Dendritic cell treated with granulocyte-macrophage colony-stimulating factor and Interleukin-4, amounts not matched to agents 40 ng/mL and 50 ng/mL, for 4 days (primary cell): ENCODE results near the gene CCDC69.
"Not testable (repeated sequence)": the region's sequence is repeated elsewhere in the genome, so short reads cannot be mapped to it uniquely, and the experiment has no call there.

ENCODE experiments used
- H3K27ac Mint-ChIP-seq: one replicate; pipeline ENCODE4 v1.8.0; 2022; ENCODE audit warnings: mild to moderate bottlenecking, mixed read lengths
- H3K27me3 Mint-ChIP-seq: one replicate; pipeline ENCODE4 v1.8.0; 2022; ENCODE audit warnings: mild to moderate bottlenecking, mixed read lengths
- H3K36me3 Mint-ChIP-seq: one replicate; pipeline ENCODE4 v1.8.0; 2022; ENCODE audit warnings: low read depth, mixed read lengths
- H3K4me1 Mint-ChIP-seq: one replicate; pipeline ENCODE4 v1.8.0; 2022; ENCODE audit warnings: low read depth, mixed read lengths
- H3K4me3 Mint-ChIP-seq: one replicate; pipeline ENCODE4 v1.8.0; 2022; ENCODE audit warnings: mild to moderate bottlenecking, moderate library complexity, mixed read lengths
- H3K9me3 Mint-ChIP-seq: one replicate; pipeline ENCODE4 v1.8.0; 2022; ENCODE audit warnings: mixed read lengths
- intact Hi-C: fragments of 100-400 bp; cut with micrococcal nuclease; formaldehyde crosslinking; loops from one replicate; pipeline ENCODE4 v1.15.0; 2022

Gene CCDC69

DNA sequence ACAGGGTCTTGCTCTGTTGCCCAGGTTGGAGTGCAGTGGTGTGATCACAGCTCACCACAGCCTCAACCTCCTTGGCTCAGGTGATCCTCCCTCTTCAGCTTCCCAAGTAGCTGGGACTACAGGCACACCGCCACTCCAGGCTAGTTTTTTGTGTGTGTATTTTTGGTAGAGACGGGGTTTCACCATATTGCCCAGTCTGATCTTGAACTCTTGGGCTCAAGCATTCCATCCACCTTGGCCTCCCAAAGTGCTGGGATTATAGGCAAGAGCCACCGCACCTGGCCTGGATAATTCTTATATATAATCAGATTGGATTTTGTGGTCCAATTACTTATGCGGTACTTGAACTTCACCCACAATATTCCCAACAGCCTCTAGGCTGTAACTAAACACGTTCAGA, 19.8 kb downstream of the CCDC69 start:
- peaks cover 44% of the 10 kb centered on the region for H3K36me3 Mint-ChIP-seq
- no peaks in the 10 kb centered on the region for H3K27me3 Mint-ChIP-seq
- H3K27ac Mint-ChIP-seq, result no peak overlapping the region
- H3K4me3 Mint-ChIP-seq, result no peak overlapping the region
- H3K9me3 Mint-ChIP-seq, result no peaks in the 10 kb centered on the region
- peaks cover 23% of the 10 kb centered on the region for H3K4me1 Mint-ChIP-seq
- intact Hi-C loops, result no loop called here

DNA sequence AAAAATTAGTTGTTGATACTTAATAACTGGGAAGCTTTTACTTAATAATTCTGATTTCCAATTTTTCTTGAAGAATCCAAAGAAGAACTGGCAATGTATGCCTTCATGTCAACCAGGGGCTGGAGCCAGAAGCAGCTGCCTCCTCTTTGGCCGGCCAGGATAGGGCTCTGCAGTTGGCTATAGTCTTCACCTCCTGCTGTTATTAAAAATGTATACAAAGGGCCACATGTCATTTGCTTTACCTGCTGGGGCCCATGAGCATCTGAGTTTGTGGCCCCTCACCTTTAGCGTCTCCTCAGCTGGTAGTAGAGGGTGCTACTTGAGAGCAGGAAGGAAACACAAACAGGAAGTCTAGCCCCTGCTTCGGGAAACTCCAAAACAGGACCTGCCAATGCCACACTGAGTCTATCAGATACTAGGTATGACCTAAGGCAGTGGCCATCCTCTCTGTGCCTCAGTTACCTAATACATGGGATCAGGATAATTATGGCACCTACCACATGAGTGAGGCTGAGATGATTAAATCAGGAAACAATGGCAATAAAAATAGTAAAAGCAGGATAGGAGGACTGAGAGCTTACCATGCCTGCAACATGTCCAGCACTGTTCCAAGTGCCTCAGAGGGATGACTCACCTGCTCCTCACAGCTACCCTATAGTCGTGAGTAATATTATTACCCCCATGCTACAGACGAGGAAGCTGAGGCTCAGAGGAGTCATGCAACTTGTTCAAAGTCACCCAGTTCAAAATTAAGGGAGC, 21.3 kb downstream of the CCDC69 start:
- Mint-ChIP-seq H3K36me3 (peaks cover 54% of the 10 kb centered on the region), H3K27me3 (no peaks in the 10 kb centered on the region), H3K27ac (no peak overlapping the region), H3K4me3 (no peak overlapping the region), H3K9me3 (no peaks in the 10 kb centered on the region), H3K4me1 (peaks cover 8% of the 10 kb centered on the region)
- intact Hi-C loops, result no loop called here

- intact Hi-C loops, result no loop called here
- Mint-ChIP-seq H3K4me1 (peaks cover 18% of the 10 kb centered on the region), H3K36me3 (peaks cover 69% of the 10 kb centered on the region), H3K27me3 (no peaks in the 10 kb centered on the region), H3K4me3 (no peak overlapping the region), H3K9me3 (no peaks in the 10 kb centered on the region), H3K27ac (no peak overlapping the region)
Measured at GRCh38 chr5:151200913-151201595, 22.8 kb downstream of the CCDC69 start.

DNA sequence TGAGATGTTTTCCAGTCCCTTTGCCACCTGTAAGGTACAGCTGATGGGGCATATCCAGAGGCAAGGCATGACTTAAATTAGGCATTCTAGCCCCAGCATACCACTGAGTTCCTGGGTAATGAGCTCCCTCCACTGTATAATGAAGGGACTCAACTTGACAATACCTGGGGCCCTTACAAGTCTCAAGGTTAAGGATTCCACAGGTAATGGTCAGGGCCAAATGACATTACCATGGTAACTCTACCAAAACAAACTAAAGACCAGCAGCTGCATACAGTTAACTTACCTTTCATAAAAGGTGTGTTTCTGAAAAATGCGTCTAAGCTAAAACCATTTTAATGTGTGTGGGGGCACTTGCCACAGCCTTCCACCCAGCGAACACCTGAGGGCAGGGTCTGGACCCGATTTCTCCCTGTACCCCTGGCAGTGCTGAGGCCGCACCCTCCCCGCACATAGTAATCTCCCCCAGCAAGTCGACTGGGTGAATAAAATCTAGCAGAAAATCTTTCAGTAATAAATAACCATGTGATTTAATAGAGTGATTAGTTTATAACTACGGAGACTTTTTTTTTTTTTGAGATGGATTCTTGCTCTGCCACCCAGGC, 24.2 kb downstream of the CCDC69 start:
- H3K4me1 Mint-ChIP-seq, result peaks cover 22% of the 10 kb centered on the region
- intact Hi-C loops, result loop anchor here (5.0 kb wide), 1 partner anchor 38 kb away; no protein-coding TSS in a partner anchor

GRCh38 chr5:151198861-151199260, 25.0 kb downstream of the CCDC69 start:
- Mint-ChIP-seq H3K4me1 (peaks cover 22% of the 10 kb centered on the region), H3K4me3 (no peak overlapping the region), H3K36me3 (peaks cover 64% of the 10 kb centered on the region), H3K9me3 (no peaks in the 10 kb centered on the region), H3K27me3 (no peaks in the 10 kb centered on the region), H3K27ac (no peak overlapping the region)
- intact Hi-C loops, result loop anchor here (5.0 kb wide), 1 partner anchor 38 kb away; no protein-coding TSS in a partner anchor

More for the DNA sequence above, 24.2 kb downstream of the CCDC69 start:
- Mint-ChIP-seq H3K4me3 (no peak overlapping the region), H3K9me3 (no peaks in the 10 kb centered on the region), H3K27me3 (no peaks in the 10 kb centered on the region), H3K36me3 (peaks cover 64% of the 10 kb centered on the region), H3K27ac (no peak overlapping the region)

DNA sequence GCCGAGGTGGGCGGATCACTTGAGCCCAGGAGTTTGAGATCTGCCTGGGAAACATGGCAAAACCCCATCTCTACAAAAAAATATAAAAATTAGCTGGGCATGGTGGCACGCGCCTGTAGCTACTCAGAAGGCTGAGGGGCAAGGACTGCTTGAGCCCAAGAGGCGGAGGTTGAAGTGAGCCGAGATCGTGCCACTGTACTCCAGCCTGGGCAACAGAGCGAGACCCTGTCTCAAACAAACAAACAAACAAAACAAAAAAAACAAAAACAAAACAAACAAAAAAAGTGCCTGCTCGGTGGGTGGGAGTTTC, 26.6 kb downstream of the CCDC69 start:
- not testable (repeated sequence) for H3K27ac Mint-ChIP-seq, H3K27me3 Mint-ChIP-seq, H3K4me3 Mint-ChIP-seq, H3K9me3 Mint-ChIP-seq
- Mint-ChIP-seq H3K4me1 (peaks cover 28% of the 10 kb centered on the region), H3K36me3 (peaks cover 79% of the 10 kb centered on the region)
- intact Hi-C loops, result loop anchor here (5.0 kb wide), 1 partner anchor 40 kb away; no protein-coding TSS in a partner anchor

- Mint-ChIP-seq H3K36me3 (peaks cover 79% of the 10 kb centered on the region), H3K27me3 (no peaks in the 10 kb centered on the region)
- intact Hi-C loops, result loop anchor here (5.0 kb wide), 1 partner anchor 41 kb away; no protein-coding TSS in a partner anchor
Measured at GRCh38 chr5:151196556-151197290, 27.2 kb downstream of the CCDC69 start.

DNA sequence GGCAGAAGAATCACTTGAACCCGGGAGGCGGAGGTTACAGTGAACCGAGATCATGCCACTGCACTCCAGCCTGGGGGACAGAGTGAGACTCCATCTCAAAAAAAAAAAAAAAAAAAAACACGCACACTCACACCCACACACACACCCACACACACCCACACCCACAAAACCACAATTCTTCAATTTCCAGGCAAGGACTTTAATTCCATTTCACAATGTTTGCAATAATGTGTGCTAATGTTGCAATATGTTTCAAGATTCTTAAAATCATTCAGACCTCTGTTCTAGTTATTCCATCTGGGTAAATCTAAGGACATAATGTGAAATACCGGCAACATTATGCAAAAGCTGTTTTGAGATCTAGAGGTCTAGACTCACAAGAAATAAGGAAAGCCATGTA, 28.3 kb downstream of the CCDC69 start:
- intact Hi-C loops, result loop anchor here (5.0 kb wide), 1 partner anchor 42 kb away; no protein-coding TSS in a partner anchor
- Mint-ChIP-seq H3K27me3 (no peaks in the 10 kb centered on the region), H3K27ac (no peak overlapping the region), H3K9me3 (no peaks in the 10 kb centered on the region), H3K36me3 (peaks cover 76% of the 10 kb centered on the region), H3K4me1 (peaks cover 39% of the 10 kb centered on the region), H3K4me3 (no peak overlapping the region)

More at GRCh38 chr5:151196556-151197290, 27.2 kb downstream of the CCDC69 start:
- Mint-ChIP-seq H3K4me3 (no peak overlapping the region), H3K27ac (no peak overlapping the region), H3K9me3 (no peaks in the 10 kb centered on the region), H3K4me1 (peaks cover 28% of the 10 kb centered on the region)

DNA sequence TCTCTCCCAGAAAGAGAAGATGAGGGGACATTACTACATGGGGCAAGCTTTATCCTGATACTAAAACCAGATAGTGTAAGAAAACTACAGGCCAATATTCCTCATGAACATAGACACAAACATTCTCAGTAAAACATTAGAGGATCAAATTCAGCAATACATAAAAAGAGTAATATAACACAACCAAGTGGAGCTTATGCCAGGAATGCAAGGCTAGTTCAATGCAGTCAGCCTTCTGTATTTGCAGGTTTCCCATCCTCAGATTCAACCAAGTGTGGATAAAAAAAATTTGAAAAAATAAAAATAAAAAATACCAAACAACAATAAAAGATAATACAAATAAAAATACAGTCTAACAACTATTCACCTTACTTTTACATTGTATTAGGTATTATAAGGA, 31.3 kb downstream of the CCDC69 start:
- peaks cover 16% of the 10 kb centered on the region for H3K9me3 Mint-ChIP-seq
- no peak overlapping the region for H3K27ac Mint-ChIP-seq
- no peaks in the 10 kb centered on the region for H3K27me3 Mint-ChIP-seq
- H3K4me3 Mint-ChIP-seq, result no peak overlapping the region
- H3K4me1 Mint-ChIP-seq, result peaks cover 40% of the 10 kb centered on the region
- H3K36me3 Mint-ChIP-seq, result peaks cover 76% of the 10 kb centered on the region
- intact Hi-C loops, result no loop called here

GRCh38 chr5:151191661-151192060, 32.2 kb downstream of the CCDC69 start:
- H3K36me3 Mint-ChIP-seq, result peaks cover 77% of the 10 kb centered on the region
- intact Hi-C loops, result no loop called here
- peaks cover 16% of the 10 kb centered on the region for H3K9me3 Mint-ChIP-seq
- H3K27ac Mint-ChIP-seq, result no peak overlapping the region
- peaks cover 34% of the 10 kb centered on the region for H3K4me1 Mint-ChIP-seq
- no peaks in the 10 kb centered on the region for H3K27me3 Mint-ChIP-seq
- H3K4me3 Mint-ChIP-seq, result no peak overlapping the region

DNA sequence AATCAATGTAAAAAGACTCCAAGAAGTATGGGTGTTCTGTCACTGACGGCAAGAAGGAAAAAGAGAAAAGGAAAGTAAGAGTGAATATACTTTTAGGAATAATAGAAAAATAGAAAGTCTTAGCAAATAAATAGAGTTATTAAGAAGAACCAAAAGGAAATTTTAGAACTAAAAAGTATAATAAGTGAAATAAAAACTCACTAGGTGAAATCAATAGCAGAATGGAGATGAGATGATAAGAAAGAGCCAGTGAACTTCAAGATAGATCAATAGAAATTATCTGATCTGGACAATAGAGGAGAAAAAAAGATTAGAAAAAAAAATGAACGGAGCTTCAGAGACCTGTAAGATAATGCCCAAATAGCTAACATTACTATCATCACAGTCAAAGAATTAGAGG, 34.7 kb downstream of the CCDC69 start:
- H3K36me3 Mint-ChIP-seq, result peaks cover 88% of the 10 kb centered on the region
- no peak overlapping the region for H3K27ac Mint-ChIP-seq
- peaks cover 18% of the 10 kb centered on the region for H3K4me1 Mint-ChIP-seq
- intact Hi-C loops, result no loop called here
- no peaks in the 10 kb centered on the region for H3K27me3 Mint-ChIP-seq
- no peak overlapping the region for H3K4me3 Mint-ChIP-seq
- H3K9me3 Mint-ChIP-seq, result peaks cover 16% of the 10 kb centered on the region

- Mint-ChIP-seq H3K4me3 (no peak overlapping the region), H3K4me1 (peaks cover 10% of the 10 kb centered on the region), H3K27ac (no peak overlapping the region), H3K27me3 (no peaks in the 10 kb centered on the region), H3K36me3 (peaks cover 93% of the 10 kb centered on the region), H3K9me3 (peaks cover 16% of the 10 kb centered on the region)
- intact Hi-C loops, result no loop called here
Measured at GRCh38 chr5:151186538-151186937, 37.4 kb downstream of the CCDC69 start.

DNA sequence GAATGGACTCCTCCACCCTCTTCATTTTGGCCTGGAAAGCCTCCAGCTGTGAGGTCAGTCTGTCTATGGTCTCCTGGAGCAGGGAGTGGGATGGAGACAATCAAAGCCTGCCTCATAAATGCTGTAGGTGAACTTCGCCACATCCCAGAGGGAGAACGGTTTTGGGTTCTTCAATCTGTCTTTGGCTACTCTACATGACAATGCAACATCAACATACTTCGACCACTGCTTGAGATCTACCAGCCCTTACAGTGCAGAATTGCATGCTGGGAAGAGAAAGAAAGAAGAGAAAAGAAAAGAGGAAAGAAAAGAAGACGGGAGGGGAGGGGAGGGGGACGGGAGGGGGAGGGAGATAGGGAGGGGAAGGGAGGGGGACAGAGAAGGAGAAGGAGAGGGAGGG, 37.8 kb downstream of the CCDC69 start:
- intact Hi-C loops, result no loop called here
- Mint-ChIP-seq H3K9me3 (peaks cover 16% of the 10 kb centered on the region), H3K4me3 (no peak overlapping the region), H3K36me3 (peaks cover 95% of the 10 kb centered on the region), H3K27me3 (no peaks in the 10 kb centered on the region), H3K27ac (no peak overlapping the region), H3K4me1 (peaks cover 5% of the 10 kb centered on the region)
